Right ventricle myocardium inferior (tissue), 1 donor: ENCODE results near the gene TOR1A. TPM values are rescaled to one million over a fixed set of nuclear protein-coding genes. Genes with fewer than 3 reads are reported as not detected.

Source experiments
- ATAC-seq: fragments of 200-7000 bp; cut with Tn5 transposase; one replicate; pipeline ENCODE4 v1.9.1; 2020; ENCODE audit warnings: mild to moderate bottlenecking, moderate library complexity
- DNase-seq: peaks from one replicate; pipeline ENCODE4 v3.0.0; 2021; ENCODE audit errors: missing footprints
- intact Hi-C: fragments of 100-400 bp; cut with DNase I; formaldehyde crosslinking; loops from one replicate; pipeline ENCODE4 v1.11.0; 2022
- total RNA-seq: library from RNA; stranded (reverse); fragmentation: NEBNext Ultra II Directional; extraction: Animal tissue kit (Norgen Biotek cat#: 25700); gene quantifications from one replicate; pipeline ENCODE4 v1.2.1, GENCODE V29; 2021
- donor health status: DM: no; HTN: yes; CAD: no; lungs with severe emphysema.

TOR1A gene
- total RNA-seq, 1 donor from 2014 or later, result 12.2 TPM

DNA sequence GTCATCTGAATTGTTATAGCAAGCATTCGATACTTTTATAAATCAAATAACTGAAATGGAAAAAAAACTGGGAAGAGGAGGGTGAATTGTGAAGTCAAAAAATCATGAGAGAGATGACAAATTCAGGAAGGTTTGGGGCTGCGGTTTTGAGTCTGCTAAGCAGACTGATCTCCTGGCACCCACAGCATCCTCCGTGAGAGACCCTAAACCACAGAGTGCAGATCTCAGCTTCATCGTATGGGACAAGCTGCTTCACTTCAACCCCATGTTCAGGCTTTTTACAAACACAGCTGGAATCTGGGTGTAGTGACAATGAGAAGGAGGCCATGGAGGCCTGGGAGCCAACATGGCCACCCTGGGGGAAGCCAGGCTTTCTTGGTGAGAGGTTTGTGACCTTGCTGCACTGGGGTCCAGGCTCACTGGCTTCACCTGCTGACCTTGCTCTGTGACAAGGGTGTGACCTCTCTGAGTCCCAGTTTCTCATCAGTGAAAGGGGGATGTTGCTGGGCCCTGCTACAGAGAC is 30.7 kb upstream of the TOR1A start:
- ATAC-seq, result no peak
- intact Hi-C loops, result no loop called here
- no peak for DNase-seq

DNA sequence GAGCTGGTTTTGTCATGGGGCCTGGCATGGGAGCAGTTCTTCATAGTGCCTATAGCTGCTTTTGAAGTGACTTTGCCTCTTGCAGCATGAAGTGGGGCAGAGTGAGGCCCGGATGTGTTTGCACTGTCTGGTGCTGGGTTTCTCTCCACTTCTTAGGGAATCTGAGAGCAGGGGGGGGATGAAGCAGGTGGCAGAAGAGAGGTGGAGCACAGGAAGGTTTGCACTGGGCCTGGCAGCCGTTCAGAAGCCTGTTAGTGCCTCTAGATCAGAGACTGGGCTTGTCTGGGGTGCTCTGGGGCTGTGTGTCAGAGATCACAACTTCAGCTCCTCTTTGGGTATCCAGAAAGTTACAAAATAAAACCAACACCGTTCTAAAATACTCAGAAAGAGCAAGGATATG is 29.7 kb upstream of the TOR1A start:
- ATAC-seq, result no peak
- intact Hi-C loops, result no loop called here
- DNase-seq, result no peak

DNA sequence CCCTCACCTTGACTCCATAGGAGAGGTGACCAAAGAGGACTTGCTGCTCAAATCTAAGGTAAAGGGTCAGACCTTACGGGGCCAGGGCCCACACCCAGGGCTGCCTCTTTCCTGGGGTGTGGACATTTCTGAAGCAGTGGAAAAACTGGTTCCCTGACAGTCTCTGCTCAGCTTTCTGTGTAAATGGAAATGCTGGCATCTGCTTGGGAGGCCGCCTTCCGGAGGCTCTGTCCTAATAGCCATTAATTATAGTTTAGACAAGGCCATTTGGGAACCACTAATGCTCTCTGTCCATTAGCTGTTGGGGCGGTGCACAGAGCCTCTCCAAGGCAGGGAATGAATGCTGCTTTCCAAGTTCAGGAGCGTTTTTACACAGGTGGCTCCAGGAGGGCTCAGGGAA is 28.6 kb upstream of the TOR1A start:
- ATAC-seq (no peak), DNase-seq (no peak)
- intact Hi-C loops, result no loop called here

GRCh38 chr9:129851821-129852220 is 27.9 kb upstream of the TOR1A start:
- intact Hi-C loops, result no loop called here
- peak; percentile 11 for DNase-seq
- ATAC-seq, result no peak

DNA sequence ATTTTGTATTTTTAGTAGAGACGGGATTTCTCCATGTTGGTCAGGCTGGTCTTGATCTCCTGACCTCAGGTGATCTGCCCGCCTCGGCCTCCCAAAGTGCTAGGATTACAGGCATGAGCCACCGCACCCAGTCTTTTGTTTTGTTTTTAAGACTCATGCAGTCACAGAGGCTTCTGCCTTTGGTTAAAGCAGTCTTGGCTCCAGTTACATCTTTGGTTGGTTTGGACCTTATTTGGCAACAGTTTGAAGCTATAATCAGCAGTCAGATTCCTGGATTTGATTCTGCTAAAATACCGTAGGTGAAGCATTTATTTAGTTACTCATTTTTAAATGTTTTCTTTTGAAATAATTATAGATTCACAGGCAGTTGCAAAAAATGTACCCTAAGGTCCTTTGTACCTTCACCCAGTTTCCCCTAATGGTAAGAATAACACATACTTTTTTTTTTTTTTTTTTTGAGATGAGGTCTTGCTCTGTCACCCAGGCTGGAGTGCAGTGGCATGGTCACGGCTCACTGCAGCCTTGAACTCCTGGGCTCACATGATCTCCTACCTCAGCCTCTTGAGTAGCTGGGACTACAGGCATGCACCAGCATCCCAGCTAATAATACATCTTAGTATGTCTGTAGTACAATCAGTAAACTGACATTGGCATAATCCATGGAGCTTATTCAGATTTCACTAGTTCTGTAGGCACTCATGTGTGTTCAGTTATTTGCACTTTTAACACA is 27.1 kb upstream of the TOR1A start:
- ATAC-seq (no peak), DNase-seq (no peak)
- intact Hi-C loops, result no loop called here

DNA sequence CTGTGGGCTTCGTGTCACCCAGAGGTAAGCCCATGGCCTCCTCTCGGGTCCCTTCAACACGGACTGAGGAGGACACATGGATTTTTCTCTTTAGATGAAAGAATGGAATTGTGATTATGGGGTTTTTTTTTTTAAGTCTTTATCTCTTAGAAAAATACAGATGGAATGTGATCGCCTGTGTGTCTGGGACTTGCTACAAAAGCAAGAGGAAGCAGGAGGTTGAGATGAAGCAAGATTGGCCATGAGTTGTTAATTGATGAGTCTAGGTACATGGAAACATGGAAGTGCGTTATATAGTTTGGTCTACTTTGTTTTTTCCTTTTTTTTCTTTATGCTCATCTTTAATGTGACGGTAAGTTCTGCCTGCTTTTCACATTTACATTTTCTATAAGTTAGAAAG is 26.0 kb upstream of the TOR1A start:
- intact Hi-C loops, result no loop called here
- DNase-seq, result no peak
- no peak for ATAC-seq

GRCh38 chr9:129848712-129849441 is 24.9 kb upstream of the TOR1A start:
- intact Hi-C loops, result no loop called here
- ATAC-seq (no peak), DNase-seq (no peak)

DNA sequence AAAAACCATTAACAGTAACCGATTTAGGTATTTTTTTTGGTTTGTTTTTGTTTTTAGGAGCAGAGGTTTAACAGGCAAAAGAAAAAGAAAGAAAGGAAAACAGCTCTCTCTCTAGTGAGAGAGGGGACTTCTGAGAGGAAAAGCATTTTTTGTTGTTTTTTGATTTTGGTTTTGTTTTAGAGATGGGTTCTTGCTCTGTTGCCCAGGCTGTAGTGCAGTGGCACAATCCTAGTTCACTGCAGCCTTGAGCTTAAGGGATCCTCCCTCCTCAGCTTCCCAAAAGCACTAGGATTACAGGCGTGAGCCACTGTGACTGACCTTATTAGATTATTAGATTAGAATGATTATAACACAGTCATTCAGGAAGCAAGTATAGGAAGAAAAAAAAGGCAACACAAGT is 21.4 kb upstream of the TOR1A start:
- no peak for ATAC-seq
- intact Hi-C loops, result no loop called here
- DNase-seq, result no peak

DNA sequence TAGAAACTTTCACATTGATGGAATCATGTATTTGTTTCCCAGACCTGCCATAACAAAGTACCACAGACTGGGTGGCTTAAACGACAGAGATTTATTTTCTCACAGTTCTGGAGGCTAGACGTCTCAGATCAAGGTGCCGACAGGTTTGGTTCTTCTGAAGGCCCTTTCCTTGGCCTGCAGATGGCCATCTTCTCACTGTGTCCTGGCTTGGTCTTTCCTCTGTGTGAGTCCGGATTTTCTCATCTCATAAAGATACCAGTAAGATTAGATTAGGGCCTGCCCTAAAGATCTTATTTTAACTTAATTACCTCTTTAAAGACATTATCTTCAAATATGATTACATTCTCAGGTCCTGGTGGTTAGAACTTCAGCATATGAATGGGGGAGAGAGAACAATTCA is 17.1 kb upstream of the TOR1A start:
- DNase-seq (no peak), ATAC-seq (no peak)
- intact Hi-C loops, result no loop called here

GRCh38 chr9:129840034-129840433 is 16.1 kb upstream of the TOR1A start:
- DNase-seq (no peak), ATAC-seq (no peak)
- intact Hi-C loops, result no loop called here

DNA sequence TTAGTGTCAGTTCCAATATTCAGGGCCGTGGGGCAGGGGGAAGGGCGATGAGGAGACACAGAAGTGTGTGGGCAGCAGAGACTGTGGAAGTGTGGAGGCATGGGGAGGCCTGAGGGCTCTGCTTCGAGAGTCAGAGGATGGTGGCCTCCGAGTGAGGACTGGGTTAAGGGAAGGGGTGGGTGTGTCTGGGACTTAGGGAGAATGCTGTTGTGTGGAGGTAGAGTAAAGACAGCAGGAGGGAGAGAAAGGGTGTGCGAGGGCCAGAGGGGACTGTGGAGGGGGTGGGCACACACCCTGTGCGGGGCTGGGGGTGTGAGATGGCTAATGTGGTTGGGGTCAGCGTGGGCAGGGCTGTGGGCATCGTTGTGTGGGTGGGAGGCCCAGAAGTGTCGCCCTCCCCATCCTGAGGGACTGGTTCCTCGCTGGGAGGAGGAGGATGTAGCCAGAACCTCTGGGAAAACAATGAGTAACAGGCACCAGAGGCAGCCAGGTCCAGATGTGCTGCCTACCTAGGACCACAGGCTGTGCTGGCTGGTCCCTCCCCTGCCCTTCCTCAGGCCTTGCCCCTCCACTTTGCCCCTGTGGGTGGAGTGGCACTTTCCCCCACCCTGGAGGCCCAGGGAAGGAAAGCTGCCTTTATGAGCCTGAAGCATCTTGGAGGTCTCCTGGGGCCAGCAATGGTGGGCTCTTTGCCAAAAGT is 15.5 kb upstream of the TOR1A start:
- no peak for ATAC-seq
- no peak for DNase-seq
- intact Hi-C loops, result no loop called here

DNA sequence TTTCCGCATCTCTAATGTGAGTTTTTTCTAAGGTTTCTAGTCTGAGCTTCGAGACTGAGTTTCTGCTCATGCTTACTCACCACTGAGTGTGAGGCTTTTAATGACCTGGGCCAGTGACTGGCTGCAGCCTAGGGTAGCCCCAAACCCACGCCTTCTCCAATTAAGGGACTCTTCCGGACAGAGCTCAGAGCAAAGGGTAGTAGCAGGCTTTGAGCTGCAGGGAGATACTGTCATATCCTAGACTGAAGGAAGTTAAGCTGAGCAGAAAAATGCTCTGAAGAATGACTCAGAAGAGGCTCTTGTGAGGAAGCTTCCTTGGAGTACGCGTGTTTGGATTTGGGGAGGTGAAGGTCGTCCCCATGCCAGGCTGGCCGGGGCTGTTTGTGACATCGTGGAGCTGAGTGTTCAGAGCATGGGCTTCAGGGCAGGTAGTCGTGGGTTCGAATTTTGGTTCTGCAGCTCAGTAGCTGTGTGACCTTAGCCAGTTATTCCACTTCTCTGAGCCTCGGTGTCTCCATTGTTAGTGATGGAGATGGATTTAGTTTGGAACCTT is 14.8 kb upstream of the TOR1A start:
- DNase-seq (no peak), ATAC-seq (no peak)
- intact Hi-C loops, result no loop called here

- intact Hi-C loops, result no loop called here
- ATAC-seq (no peak), DNase-seq (no peak)
Observed at GRCh38 chr9:129836311-129837007, 12.5 kb upstream of the TOR1A start.

DNA sequence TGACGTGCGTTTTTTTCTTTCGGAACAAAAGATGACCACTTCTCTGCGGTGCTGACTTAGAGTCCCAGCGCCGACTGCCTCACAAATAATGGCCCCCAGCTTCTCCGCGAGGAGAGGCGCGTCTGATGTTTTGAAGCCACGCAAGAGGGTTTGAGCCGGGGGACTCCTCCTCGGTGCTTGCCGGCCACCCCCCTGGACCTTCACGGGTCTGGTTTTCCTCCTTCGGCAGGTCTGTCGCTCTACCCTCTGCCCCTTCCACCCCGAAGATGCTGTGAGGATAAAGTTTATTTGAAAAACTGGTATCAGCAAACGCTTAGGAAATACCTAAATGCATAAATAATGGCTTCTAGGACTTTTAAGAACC is 11.9 kb upstream of the TOR1A start:
- intact Hi-C loops, result no loop called here
- DNase-seq (no peak), ATAC-seq (no peak)

DNA sequence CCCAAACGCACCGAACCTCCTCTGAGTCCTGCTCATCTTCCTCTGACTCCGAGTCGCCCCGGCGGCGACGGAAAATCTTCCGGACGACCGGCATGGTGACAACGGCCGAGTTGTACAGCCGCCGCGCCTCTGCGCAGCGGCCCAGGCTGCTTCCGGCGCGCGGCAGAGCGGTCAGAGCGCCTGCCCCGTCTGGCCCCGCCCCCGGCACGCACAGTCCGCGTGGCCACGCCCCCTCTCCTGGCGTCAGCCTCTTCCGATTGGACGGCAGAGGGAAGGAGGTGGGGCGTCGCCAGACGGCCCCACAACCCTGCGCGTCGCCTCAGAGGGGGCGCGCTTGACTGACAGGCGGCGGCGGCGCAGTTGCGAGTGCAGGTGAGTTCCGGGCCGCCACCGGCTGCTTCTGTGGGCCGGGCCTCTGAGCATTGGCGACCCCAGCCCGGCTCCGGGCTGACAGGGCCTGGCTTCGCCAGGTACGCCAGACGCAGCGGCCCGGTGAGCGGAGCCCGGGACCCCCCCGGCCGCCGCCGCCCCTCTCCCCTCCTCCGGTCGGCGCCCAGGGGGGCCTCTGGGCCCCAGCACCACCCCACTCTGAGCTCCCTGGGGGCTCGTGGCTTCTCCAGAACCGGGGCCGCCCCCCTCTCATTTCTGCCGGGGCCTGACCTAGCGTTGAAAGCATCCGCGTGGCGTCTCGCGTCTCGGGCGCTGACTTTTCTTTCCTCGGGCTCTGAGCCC is 11.4 kb upstream of the TOR1A start, which contains the start of the genes C9orf78 and USP20:
Gene C9orf78 (minus strand): TSS at position 148 of the 732 bp plus-strand sequence. CDS start 54 bp downstream, at position 94.
Gene USP20 (plus strand): TSS at position 331 of the 732 bp plus-strand sequence. CDS start 17,098 bp downstream, outside the sequence.
- intact Hi-C loops, result no loop called here
- peak; percentile 100 for ATAC-seq
- DNase-seq, result peak; percentile 98

GRCh38 chr9:129834489-129835127 is 10.7 kb upstream of the TOR1A start:
- no peak for DNase-seq
- ATAC-seq, result peak; percentile 6
- intact Hi-C loops, result no loop called here

DNA sequence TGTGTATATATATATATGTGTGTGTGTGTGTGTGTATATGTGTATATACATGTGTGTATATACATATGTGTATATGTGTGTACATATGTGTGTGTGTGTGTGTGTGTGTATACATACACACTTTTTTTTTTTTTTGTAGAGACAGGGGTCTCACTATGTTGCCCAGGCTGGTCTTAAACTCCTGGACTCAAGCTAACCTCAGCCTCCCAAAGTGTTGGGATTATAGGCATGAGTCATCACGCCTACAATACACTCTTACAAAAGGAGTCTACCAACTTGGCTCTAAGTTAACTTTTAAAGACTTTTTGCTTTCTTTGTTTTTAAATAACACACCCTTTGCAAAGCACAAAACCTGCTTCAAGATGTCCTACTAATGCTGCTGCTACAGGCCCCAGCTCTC is 9.0 kb upstream of the TOR1A start:
- DNase-seq, result no peak
- intact Hi-C loops, result no loop called here
- ATAC-seq, result no peak

- DNase-seq (no peak), ATAC-seq (no peak)
- intact Hi-C loops, result no loop called here
Observed at GRCh38 chr9:129828969-129829368, 5.0 kb upstream of the TOR1A start.
